HG03442 (cell line): ENCODE results near the gene FGGY.
"Not testable (repeated sequence)": the region's sequence is repeated elsewhere in the genome, so short reads cannot be mapped to it uniquely, and the experiment has no call there.

Experiments
- ATAC-seq: cut with Tn5 transposase; IDR thresholded peaks from one replicate; pipeline ENCODE4 v1.9.1; 2021; ENCODE audit warnings: mild to moderate bottlenecking, moderate library complexity; ENCODE audit not compliant: unreplicated experiment

FGGY gene

DNA sequence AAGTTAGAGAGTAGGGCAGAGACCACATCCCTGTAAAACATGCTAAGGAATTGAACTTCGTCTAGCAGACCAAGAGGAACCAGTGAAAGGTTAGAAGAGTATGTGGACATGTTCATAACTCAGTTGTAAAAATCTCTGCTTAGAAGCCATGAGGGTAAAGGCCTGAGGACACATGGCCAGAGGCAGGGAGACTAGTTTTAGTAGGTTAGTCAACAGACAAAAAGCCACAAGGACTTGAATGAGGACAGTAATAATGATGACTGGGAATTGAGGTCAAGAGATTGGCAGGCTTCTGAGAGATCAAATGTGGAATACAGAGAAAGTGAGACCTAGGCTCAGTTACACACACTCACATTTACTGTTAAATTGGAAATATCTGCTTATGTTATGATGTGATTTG is 312.4 kb downstream of the FGGY start:
- ATAC-seq = no peak

DNA sequence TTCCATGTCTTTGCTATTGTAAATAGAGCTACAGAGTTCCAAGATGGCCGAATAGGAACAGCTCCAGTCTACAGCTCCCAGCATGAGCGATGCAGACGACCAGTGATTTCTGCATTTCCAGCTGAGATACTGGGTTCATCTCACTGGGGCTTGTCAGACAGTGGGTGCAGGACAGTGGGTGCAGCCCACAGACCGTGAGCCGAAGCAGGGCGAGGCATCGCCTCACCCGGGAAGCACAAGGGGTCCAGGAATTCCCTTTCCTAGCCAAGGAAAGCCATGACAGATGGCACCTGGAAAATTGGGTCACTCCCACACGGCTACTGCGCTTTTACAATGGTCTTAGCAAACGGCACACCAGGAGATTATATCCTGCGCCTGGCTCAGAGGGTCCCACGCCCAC is 313.6 kb downstream of the FGGY start:
- not testable (repeated sequence) for ATAC-seq

DNA sequence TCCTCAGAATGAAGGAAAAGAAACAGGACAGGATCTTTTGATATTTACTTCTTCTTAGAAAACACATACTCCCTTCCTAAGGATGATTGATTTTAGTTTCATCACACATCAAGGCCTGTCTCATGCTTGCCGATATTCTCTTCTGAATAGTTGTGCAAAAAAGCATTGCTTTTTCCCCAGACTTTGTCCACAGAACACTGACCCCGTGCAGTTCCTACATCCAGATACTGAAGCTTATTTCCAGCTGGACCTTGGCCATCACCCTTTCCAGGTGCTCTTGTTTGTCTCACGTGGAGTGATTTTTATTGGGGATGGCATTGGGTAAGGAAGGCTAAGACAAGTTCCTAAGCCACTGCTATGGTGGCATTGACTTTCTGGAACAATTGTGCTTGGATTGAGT is 320.5 kb downstream of the FGGY start:
- no peak for ATAC-seq

DNA sequence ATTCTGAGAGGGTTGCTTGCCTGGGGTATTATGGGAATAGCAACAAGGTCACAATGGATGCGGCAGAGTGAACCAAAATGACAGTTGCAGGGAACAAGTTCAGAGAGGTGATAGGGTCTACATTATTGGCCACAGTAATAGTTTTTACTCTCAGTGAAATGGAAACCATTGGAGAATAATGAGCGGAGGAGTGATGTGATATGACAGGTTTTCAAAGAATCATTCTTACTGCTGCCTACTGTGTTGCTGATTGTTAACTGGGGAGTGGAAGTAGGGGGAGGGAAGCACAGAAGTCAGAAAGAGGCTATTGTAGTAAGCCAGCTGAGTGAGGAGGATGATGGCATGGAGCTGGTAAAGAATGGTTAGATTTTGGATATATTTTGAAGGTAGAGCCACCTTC is 322.7 kb downstream of the FGGY start:
- ATAC-seq = no peak

DNA sequence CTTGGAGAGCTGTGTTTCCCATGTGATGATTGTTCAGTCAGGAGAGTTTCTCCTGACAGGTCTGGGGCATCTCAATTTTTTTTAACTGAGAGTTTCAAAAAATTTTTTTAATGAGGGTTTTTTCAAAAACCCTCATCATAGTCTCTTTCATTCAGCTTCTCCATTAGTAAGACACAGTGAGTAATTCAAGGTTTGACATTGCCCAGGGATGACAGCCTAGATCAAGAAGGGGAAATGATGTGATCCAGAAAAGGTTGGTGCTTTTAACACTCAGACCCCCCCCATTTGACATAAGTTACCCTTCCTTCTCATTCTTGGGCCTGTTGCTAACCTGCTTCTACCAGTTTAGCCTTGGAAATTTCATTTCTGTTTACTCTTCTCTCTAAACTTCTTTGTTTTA is 328.5 kb downstream of the FGGY start:
- no peak for ATAC-seq

DNA sequence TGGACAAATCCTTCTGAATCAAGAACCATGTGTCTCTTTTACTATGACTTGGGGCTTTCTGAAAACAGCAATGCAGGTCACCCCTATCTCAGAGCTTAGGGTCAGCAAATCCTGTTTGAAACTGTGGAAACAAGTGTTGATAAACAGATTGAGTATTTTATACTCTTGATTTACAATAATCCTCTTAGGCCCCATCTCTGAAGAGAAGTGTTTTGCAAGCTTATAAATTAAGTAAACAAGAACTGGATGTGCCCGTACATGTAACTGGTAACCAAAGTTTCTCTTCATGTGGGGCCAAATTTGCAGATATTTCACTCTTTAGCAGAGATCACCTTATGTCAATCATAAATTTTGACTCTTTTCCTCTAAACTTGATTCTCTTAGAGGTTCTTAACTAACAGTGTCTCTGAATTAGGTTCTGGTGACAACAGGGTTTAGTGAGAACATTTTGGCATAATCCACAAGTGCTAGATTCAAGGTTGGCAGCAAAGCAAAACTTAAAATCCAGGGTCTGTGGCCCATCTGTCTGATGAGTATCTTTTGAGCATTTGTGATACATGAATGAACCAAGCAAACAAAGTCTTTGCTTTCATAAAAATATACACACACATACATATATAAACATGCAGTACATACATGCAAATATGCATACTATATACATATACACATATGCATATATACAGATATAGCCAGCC is 334.8 kb downstream of the FGGY start:
- no peak for ATAC-seq

DNA sequence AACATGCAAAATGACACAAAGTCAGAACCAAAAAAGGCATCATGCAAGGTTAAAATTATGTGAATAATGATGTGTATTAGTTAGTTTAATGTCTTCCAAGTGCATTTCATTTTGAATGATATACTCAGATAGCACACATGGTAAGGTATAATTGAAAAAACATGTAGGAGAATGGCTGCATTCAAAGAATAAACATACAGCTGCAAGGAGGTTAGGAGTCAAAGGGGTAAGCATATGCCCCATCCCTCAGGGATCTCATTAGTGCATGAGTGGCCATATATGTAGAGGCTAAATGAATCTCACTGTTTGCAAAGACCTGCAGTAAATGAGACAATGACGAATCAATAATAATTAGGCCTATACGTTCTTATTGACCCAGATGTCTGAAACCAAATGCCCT is 338.2 kb downstream of the FGGY start:
- no peak for ATAC-seq

DNA sequence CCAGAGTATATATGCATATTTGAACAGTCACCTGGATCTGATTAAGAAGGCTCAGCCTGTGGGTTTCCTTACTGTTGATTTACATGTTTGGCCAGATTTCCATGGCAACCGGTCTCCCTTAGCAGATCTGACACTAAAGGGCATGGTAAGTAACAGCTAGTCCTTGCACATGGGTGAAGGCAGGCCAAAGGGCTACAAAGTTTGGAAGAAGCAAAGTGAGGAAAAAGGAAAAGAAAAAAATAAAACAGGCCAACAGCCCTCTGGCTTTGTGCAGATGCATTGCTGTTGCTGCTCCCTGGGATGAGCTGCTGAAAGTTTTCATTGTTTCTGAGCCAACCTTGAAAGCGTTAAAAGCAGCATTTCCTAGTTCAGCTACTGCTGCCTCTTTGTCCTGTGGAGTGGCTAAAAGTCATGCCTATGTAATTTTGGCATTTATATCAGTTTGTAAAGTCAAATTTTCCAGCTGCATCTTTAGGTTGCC is 341.4 kb downstream of the FGGY start:
- ATAC-seq = no peak

DNA sequence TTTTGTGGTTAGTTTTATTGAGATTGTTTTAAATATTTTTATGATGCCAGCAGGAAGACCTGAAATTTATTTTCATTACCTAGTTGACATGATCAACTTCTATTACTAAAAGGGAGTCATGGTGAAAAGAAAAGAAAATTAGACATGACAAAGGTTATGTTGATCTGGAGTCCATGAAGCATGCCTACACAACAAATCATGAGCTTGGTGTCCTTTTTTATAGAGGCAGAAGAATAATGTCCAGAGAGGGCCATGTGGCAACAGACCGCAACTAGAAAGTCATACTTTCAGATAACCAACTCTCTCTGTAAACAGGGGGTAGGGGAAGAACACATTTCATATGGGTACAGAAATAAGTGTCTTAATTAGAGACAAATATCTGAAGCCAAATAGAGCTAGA is 342.4 kb downstream of the FGGY start:
- no peak for ATAC-seq

DNA sequence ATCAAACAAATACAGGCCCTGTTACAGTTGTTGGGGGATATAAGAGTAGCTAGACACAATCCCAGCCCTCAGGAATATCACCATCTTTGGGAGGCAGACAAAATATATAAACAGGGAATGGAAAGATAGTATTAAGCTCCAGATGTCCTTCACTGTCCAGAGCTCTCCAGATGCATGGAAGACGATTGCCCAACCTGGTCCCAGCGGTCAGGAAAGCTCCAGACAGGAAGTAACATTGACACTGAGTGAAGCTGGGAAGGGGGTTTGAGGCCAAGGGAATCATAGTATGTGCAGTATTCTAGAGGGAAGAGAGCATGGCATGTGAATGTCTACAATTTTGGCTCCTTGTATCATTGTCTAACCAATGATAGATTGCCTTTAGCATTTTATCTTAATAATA is 344.0 kb downstream of the FGGY start:
- ATAC-seq = no peak

DNA sequence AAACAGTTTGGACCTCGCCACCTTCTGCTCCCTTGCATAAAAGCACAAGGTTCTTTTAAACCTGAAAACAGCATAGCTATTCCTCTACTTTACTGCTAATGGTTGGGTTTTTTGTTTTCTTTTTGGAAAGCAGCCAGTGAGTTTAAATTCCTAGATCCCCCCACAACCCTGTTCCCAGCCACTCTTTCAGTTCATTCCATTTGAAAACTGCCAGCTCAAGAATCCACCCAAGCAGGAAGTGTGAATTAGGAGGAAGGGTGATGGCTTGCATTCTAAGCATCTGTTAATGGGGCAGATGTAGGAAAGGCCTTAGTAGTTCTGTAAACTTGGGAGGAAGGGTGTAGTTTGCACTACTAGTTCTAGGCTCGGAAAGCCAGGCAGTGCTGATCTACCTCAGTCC is 344.9 kb downstream of the FGGY start:
- ATAC-seq = no peak

DNA sequence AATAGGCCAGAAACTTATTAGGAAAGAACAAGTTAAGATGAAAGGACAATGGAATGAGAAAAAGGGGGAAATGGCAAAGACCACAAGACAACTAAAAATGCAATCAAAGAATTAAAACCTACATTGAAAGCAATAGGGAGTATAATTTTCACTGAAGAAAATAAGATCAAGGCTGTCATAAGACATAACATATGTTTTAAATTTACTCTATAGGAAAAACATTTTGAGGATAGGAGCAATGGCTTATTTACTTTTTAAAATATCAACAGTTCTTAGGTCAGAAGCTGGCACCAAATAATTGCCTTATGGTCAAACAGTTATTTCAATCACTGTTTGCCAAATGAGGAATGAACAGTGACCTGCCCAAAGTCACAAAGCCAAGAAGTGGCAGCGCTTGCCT is 346.6 kb downstream of the FGGY start:
- no peak for ATAC-seq

DNA sequence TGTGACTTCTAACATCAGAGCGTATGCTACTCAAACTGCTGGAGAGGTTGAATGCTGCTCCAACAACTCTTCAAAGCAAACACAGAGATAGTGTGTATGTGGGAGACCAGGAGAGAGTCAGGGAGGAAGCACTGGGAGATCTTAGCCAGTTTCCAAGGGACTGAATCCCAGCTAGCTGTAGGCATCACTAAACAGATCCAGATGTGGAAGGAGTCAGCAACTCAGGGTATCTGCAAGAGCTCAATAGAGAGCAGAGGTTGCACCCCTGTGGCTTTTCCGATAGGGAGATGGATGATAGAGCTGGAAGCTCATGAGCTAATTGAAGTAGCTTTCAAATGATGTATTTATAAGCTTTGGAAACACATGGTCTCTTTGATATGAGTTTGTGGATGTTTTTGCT is 349.0 kb downstream of the FGGY start:
- no peak for ATAC-seq

DNA sequence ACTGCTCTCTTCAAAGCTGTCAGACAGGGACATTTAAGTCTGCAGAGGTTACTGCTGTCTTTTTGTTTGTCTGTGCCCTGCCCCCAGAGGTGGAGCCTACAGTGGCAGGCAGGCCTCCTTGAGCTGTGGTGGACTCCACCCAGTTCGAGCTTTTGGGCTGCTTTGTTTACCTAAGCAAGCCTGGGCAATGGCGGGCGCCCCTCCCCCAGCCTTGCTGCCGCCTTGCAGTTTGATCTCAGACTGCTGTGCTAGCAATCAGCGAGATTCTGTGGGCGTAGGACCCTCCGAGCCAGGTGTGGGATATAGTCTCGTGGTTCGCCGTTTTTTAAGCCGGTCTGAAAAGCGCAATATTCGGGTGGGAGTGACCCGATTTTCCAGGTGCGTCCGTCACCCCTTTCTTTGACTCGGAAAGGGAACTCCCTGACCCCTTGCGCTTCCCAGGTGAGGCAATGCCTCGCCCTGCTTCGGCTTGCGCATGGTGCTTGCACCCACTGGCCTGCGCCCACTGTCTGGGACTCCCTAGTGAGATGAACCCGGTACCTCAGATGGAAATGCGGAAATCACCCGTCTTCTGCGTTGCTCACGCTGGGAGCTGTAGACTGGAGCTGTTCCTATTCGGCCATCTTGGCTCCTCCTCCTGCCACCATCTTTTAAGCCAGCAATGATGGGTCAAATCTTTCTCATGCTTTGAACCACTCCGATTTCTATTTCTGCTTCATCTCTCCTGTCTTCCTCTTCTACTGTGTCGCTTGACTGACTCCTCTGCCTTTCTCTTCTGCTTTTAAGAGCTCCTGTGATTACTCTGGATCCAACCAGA is 356.5 kb downstream of the FGGY start:
- ATAC-seq = not testable (repeated sequence)

DNA sequence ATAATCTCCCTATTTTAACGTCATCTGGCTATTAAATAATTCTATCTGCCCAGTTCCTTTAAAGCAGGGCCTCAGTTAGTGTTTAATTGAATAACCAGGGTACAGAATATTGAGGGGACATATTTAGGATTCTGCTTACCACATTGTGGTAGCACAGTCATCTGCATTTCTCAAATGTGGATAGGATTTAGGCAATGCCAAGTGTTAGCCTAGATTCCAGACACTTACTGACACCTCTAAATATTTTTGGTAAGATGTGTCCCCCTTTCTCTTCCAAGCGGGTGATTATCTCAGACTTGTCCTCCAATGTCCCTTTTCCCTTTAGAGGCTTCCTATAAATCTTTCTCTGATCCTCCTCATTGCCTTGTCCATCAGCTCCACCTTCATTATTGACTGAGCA is 357.1 kb downstream of the FGGY start:
- no peak for ATAC-seq

DNA sequence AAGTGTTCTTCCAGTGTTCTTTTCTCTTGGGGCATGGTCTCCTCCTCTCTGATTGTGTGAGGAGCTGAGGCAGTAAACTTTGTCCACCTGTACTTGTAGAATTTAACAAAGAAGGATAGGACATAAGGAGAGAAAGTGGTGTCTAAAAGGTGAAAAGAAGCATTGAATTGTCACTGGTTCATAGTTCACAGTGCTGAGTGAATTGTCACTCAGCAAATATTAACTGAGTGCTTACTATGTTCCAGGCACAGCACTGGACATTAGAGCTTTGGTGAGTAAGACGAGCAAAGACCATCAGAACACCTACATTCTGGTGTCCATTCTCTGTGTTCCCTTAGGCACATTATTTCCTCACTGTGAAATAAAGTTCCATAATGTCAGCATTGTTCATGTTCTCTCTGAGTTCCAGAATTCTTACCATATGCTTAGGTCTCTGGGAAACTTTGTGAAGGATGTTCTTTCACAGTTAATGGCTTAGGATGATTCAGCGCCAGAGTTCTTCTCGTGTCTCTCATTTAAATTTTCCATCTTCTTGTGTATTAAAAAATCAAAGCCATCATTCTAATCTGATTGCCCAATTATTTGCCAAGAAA is 361.1 kb downstream of the FGGY start:
- no peak for ATAC-seq

DNA sequence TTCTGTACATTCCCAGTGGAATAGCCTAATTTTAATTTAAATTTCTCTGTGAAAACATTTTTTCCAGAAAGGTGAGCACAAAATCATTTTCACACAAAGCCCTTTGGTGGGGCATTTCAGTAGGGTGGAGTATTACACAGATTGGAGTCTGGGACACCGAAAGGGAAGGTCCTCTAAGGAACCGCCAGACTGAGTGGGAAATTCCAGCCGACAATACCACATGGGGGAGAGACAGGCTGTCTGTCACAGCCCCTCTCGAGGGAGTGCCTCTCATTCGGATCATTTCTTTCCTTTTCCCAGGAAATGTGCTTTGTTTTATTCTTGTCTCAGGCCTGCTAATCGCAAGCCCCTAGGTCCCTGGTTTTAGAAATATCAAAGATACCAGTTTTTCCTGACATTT is 367.3 kb downstream of the FGGY start:
- no peak for ATAC-seq

DNA sequence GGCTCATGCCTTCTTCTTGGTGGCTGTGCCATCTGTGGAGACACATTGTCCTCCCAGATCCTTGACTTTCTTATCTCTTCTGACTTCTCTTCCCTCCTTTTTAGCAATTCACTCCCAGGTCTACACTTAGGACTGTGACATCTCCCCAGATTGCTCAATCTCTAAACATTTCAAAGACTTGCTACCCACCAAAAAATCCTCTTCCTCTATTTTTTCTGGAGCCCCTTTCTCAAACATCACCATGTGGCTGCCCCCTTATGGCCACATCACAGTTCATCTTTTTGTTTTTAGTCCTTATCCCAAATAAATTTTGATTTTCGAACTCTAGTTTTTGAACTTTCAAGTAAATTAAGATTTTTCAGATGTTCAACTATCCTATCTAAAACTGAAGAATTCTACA is 369.2 kb downstream of the FGGY start:
- no peak for ATAC-seq

DNA sequence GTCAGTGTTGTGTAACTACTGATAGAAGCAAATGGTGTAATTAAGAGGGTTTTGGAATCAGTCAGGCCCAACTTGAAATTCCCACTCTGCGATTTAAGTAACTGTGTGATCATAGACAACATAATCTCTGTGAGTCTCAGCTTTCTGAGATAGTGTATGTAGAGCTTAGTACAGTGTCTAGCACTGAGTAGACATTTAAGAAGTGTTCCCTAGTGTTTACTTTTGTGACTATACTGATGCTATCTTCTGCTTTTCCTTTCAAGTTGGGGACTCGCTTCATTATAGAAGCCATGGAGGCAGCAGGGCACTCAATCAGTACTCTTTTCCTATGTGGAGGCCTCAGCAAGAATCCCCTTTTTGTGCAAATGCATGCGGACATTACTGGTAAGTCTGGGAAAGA is 370.1 kb downstream of the FGGY start:
- no peak for ATAC-seq

DNA sequence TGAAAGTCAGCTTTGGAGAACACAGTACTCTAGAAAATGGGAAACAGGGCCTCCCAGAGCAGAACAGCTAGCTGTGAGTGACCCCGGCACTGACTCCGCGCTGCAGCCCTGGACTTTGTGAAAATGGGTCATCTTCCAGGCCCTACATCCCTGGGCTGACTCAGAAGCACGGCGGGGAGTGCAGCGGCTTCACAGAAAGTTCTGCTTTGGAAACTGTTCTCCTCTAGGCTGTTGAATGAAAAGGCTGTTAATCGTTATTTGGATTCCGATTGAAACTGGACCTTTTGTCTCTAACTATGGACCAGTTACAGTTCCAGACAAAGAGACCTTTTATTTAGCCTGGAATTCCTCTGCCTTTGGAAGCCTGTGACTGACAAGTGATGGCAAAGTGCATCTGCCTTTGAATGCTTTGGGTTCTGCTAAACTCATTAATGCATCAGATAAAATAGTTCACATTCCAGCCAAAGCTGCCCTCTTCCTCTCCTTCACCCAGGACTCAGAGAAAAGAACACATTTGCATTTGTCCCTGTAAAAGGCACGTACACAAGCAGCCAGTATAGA is 372.9 kb downstream of the FGGY start:
- no peak for ATAC-seq

DNA sequence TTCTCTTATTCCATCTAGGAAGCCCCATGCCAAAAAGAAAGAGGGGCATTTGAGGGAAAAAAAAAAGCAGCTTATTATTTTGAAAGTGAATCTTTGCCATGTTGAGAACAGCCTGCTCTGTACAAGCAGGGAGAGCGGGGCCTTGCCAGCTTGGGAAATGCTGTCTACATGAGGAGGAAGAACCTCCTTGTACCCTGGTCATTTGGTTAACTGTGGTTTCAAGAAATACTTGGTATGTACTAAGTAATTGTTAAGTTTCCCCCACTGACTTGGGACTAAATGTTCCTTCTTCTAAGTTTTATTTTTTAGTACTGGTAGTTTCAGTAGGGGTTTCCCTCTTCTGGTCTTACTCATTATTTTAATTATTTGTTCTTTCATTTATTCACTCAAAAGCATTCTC is 373.8 kb downstream of the FGGY start:
- ATAC-seq = no peak
